GM12872 (cell line): ENCODE results near the gene TIGD3.
A peak's percentile ranks its signal among the peaks of the same experiment; 100 is the strongest.

Experiments
- CTCF ChIP-seq: IDR thresholded peaks from 3 replicates; pipeline ENCODE4 v1.5.1; 2011; ENCODE audit warnings: low read depth, mild to moderate bottlenecking, low read length, moderate library complexity; ENCODE audit not compliant: insufficient read depth

The TIGD3 gene

GRCh38 chr11:65382033-65382803 is 27.7 kb downstream of the TIGD3 start, which contains the start of gene SLC25A45:
Gene SLC25A45 (minus strand): TSS chr11:65382646. CDS start chr11:65381951, 695 bp downstream.
- peak; percentile 72 for TF ChIP-seq CTCF

- no peak for TF ChIP-seq CTCF
These were observed 28.3 kb downstream of the TIGD3 start for GRCh38 chr11:65382804-65383368.

GRCh38 chr11:65383778-65384177 is 29.2 kb downstream of the TIGD3 start:
- TF ChIP-seq CTCF, result no peak

- TF ChIP-seq CTCF, result no peak
These were observed 29.8 kb downstream of the TIGD3 start for GRCh38 chr11:65384301-65384889.

- TF ChIP-seq CTCF, result no peak
These were observed 32.0 kb downstream of the TIGD3 start, which contains the start of gene FRMD8 for GRCh38 chr11:65386307-65387140. Gene FRMD8 (plus strand): TSS chr11:65386637. CDS start chr11:65387037, 400 bp downstream.

- no peak for TF ChIP-seq CTCF
These were observed 34.2 kb downstream of the TIGD3 start for GRCh38 chr11:65388731-65389130.
